GM21390 (cell line): Measurements from ENCODE around the gene RBMY1F.
"Not testable (repeated sequence)": the region's sequence is repeated elsewhere in the genome, so short reads cannot be mapped to it uniquely, and the experiment has no call there.

ENCODE experiments used
- ATAC-seq: cut with Tn5 transposase; IDR thresholded peaks from one replicate; pipeline ENCODE4 v1.9.1; 2021; ENCODE audit not compliant: unreplicated experiment

RBMY1F gene

GRCh38 chrY:22182823-22183222 is at the start of gene RBMY1F:
Gene RBMY1F (minus strand): TSS chrY:22182923. CDS start chrY:22180969, 1,954 bp downstream.
- not testable (repeated sequence) for ATAC-seq

DNA sequence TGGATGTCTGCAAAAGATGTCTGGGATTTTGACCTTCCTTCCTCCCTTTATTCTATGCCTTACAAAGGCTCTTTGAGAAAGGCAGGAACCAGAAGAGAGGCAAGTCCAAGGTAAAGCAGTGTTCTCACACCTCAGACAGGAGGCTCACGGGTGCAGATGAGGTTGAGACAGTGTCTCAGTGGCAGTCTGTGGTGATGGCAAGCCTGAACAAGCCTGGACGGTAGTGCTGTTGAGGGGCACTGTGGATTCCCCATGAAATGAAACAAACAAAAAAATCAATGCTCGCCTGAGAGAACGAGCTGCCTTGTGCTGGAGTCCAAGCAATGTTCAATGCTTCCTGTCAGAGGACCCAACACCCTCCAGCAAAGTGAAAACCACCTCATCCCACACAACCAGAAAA is 31.6 kb downstream of the RBMY1F start:
- ATAC-seq: not testable (repeated sequence)

DNA sequence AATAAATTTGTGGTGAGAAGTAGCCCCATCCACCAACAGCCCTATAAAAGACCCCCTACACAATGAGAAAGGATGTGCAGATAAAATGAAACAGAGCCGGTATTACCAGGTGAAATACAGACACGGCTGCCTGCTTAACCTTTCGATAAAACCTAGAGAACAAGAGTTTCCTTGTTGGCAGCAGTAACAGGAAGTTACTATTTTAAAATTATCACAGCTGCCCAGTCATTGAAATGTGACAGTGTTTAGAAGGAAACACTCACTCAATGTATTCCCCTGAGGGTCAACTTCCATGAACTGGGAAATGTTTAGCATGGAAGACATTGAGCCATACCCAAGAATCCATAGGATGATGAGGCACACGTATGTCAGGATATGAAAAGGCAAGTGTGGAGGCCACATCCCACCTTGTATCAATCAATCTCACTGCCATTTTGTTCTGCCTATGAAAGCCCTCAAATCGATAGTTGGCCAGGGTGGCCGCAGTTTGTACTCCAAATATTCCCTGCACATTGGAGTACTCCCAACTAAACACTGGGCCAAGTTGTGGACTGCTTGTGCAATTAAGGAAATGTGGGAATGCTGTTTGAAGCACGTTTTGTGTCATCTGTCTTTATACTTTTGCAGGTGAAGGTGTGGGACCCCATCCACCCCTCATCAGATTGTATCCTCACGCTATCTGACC is 41.6 kb downstream of the RBMY1F start:
- ATAC-seq: not testable (repeated sequence)

GRCh38 chrY:22134719-22135118 is 48.0 kb downstream of the RBMY1F start:
- not testable (repeated sequence) for ATAC-seq

GRCh38 chrY:22130494-22130893 is 52.2 kb downstream of the RBMY1F start:
- ATAC-seq: not testable (repeated sequence)
